ENCODE measurements around the gene TFIP11.

Gene TFIP11

DNA sequence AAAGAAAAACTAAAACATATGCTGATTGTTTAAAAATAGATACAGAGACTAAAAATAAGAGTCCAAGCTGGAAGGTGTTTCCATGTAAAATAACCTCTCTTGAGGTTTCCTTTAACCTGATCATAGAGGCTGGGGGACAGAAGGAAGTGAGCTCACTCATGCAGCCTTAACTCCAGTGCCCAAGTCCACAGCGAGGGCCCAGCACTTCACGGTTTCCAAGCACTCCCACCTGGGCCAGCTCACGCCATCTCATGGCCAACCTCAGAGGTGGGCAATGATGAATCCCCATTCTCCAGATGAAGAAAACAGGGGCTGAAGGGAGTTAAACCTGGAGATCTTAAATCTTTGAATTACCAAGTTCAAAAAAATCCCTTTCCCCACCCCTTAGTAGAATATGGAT, 14.9 kb upstream of the TFIP11 start:
- no peak overlapping the region for H3K18ac ChIP-seq (ENCODE audit: low read length)
- no peak overlapping the region for H3K4me3 ChIP-seq (ENCODE audit: low read length in 2 of 2)
- no peak for DNase-seq (ENCODE audit: low spot score)
- H3K9ac ChIP-seq (ENCODE audit: low read depth, low read length, poor library complexity) = no peak overlapping the region
- H3K4me2 ChIP-seq (ENCODE audit: insufficient read depth, low read length, poor library complexity, severe bottlenecking) = no peak overlapping the region
- WGBS, 2 donors (ENCODE audit: extremely low coverage in 2 of 2, insufficient read length in 2 of 2, insufficient replicate concordance in 1 of 2) = no CpG with 5 or more reads among the region's 3 CpGs
- H3K4ac ChIP-seq (ENCODE audit: low read length) = no peak overlapping the region
- no peaks in the 10 kb centered on the region for H3K27me3 ChIP-seq (ENCODE audit: control insufficient read depth in 3 of 3, insufficient read depth in 3 of 3, low read depth in 1 of 3, low read length in 3 of 3)
- H2AFZ ChIP-seq (ENCODE audit: low read length) = no peak overlapping the region
- no peak overlapping the region for H3K27ac ChIP-seq (replicated peaks; ENCODE audit: low read length)
- H4K91ac ChIP-seq (ENCODE audit: low read depth, low read length, poor library complexity) = no peak overlapping the region
- H3K23ac ChIP-seq (ENCODE audit: low read depth, low read length, poor library complexity) = no peak overlapping the region
- no peak overlapping the region for H2BK5ac ChIP-seq (ENCODE audit: low read length)
- no peak overlapping the region for H2BK12ac ChIP-seq (ENCODE audit: low read length)
- H2BK15ac ChIP-seq (ENCODE audit: low read length) = no peak overlapping the region
- H3K36me3 ChIP-seq (replicated peaks in 1 of 2; ENCODE audit: control insufficient read depth in 2 of 2, insufficient read depth in 2 of 2, low read length in 2 of 2) = peaks cover 6 to 89% of the 10 kb centered on the region in 2 donors
- H3K14ac ChIP-seq (ENCODE audit: low read length) = no peak overlapping the region
- H3K4me1 ChIP-seq (ENCODE audit: control insufficient read depth in 2 of 2, insufficient read depth in 1 of 2, low read depth in 1 of 2, low read length in 2 of 2) = no peaks in the 10 kb centered on the region
- no peaks in the 10 kb centered on the region for H3K9me3 ChIP-seq (replicated peaks in 1 of 2; ENCODE audit: control insufficient read depth in 2 of 2, insufficient read depth in 1 of 2, low read depth in 1 of 2, low read length in 2 of 2)
- H4K8ac ChIP-seq (ENCODE audit: low read depth, low read length) = no peak overlapping the region
- no peaks in the 10 kb centered on the region for H3K79me1 ChIP-seq (ENCODE audit: low read depth, low read length)
- no peak overlapping the region for H2BK120ac ChIP-seq (ENCODE audit: low read depth, low read length)
- H2AK5ac ChIP-seq (ENCODE audit: low read depth, low read length) = no peak overlapping the region

DNA sequence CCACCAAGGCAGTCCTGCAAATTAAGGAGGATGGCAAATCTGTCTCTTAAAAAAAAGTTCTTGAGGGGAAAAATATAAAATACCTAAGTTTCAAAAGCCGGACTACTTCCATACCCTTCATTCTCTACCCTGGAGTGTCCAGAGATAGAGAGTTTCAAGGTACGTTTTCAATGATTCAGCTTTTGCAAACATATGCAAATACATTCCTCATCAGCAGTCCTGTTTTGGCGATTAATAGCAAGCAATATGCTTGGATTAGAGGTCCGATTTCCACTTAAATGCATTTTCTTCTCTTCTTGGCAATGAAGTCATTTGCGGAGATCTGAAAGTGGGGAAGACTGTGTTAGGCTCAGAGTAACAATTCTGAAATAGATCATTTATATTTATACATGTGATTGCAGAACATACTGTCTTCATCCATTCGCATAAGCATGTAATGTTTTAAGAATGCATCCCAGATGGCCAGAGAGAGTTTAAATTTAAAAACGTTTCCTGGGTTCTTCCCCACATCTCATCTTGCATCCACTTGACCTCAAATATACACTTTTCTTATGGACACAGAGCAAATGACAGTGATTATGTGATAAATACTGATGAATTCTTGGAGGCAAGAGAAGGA, 13.8 kb upstream of the TFIP11 start:
- H2BK5ac ChIP-seq (ENCODE audit: low read length) = no peak overlapping the region
- no peaks in the 10 kb centered on the region for H3K79me1 ChIP-seq (ENCODE audit: low read depth, low read length)
- no peak overlapping the region for H2BK12ac ChIP-seq (ENCODE audit: low read length)
- H3K23ac ChIP-seq (ENCODE audit: low read depth, low read length, poor library complexity) = no peak overlapping the region
- H3K27ac ChIP-seq (replicated peaks; ENCODE audit: low read length) = no peak overlapping the region
- no CpG with 5 or more reads among the region's 7 CpGs for WGBS, 2 donors (ENCODE audit: extremely low coverage in 2 of 2, insufficient read length in 2 of 2, insufficient replicate concordance in 1 of 2)
- H2BK15ac ChIP-seq (ENCODE audit: low read length) = no peak overlapping the region
- no peak overlapping the region for H3K18ac ChIP-seq (ENCODE audit: low read length)
- no peaks in the 10 kb centered on the region for H3K27me3 ChIP-seq (ENCODE audit: control insufficient read depth in 3 of 3, insufficient read depth in 3 of 3, low read depth in 1 of 3, low read length in 3 of 3)
- no peak overlapping the region for H4K8ac ChIP-seq (ENCODE audit: low read depth, low read length)
- H3K36me3 ChIP-seq (replicated peaks in 1 of 2; ENCODE audit: control insufficient read depth in 2 of 2, insufficient read depth in 2 of 2, low read length in 2 of 2) = peaks cover 3 to 83% of the 10 kb centered on the region in 2 donors
- no peak overlapping the region for H2AFZ ChIP-seq (ENCODE audit: low read length)
- H3K4me1 ChIP-seq (ENCODE audit: control insufficient read depth in 2 of 2, insufficient read depth in 1 of 2, low read depth in 1 of 2, low read length in 2 of 2) = no peaks in the 10 kb centered on the region
- DNase-seq (ENCODE audit: low spot score) = no peak
- H2BK120ac ChIP-seq (ENCODE audit: low read depth, low read length) = no peak overlapping the region
- no peak overlapping the region for H3K4ac ChIP-seq (ENCODE audit: low read length)
- no peak overlapping the region for H4K91ac ChIP-seq (ENCODE audit: low read depth, low read length, poor library complexity)
- no peak overlapping the region for H3K4me3 ChIP-seq (ENCODE audit: low read length in 2 of 2)
- no peak overlapping the region for H3K9ac ChIP-seq (ENCODE audit: low read depth, low read length, poor library complexity)
- H3K14ac ChIP-seq (ENCODE audit: low read length) = no peak overlapping the region
- no peaks in the 10 kb centered on the region for H3K9me3 ChIP-seq (replicated peaks in 1 of 2; ENCODE audit: control insufficient read depth in 2 of 2, insufficient read depth in 1 of 2, low read depth in 1 of 2, low read length in 2 of 2)
- H2AK5ac ChIP-seq (ENCODE audit: low read depth, low read length) = no peak overlapping the region
- no peak overlapping the region for H3K4me2 ChIP-seq (ENCODE audit: insufficient read depth, low read length, poor library complexity, severe bottlenecking)

DNA sequence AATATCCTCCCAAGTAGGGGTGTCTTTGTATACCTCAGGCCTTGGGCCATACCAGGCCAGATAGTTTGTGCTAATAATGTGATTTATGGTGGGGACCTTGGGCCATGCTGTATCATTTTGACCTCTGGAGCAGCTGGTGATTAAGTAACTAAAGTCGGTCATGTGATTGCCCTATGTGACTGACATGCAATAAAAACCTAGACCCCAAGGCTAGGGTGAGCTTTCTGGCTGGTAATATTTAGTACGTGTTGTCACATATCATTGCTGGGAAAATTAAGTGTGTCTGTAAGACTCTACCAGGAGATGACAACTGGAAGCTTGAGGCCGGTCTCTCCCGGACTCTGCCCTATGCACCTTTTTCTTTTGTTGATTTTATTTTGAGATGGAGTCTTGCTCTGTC, 12.6 kb upstream of the TFIP11 start:
- Histone ChIP-seq H3K27ac (replicated peaks; ENCODE audit: low read length) (no peak overlapping the region), H2BK120ac (ENCODE audit: low read depth, low read length) (no peak overlapping the region)
- DNase-seq (ENCODE audit: low spot score) = no peak

DNA sequence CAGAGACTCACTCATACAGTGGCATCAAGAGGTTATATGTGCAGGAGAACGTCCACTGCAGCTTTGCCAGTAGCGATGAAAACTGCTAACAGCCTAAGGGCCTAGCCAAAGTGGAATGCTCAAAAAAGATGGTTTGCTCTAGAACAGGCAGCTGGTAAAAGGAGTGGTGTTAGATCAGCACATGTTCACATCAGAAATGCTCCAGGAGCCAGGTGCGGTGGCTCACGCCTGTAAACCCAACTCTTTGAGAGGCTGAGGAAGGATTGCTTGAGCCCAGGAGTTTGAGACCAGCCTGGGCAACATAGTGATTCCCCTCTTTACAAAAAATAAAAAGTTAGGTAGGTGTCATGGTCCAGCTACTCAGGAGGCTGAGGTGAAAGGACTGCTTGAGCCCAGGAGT, 10.3 kb upstream of the TFIP11 start:
- H3K23ac ChIP-seq (ENCODE audit: low read depth, low read length, poor library complexity) = no peak overlapping the region
- H2AK5ac ChIP-seq (ENCODE audit: low read depth, low read length) = no peak overlapping the region
- no CpG with 5 or more reads among the region's 4 CpGs for WGBS, 2 donors (ENCODE audit: extremely low coverage in 2 of 2, insufficient read length in 2 of 2, insufficient replicate concordance in 1 of 2)
- H3K4ac ChIP-seq (ENCODE audit: low read length) = no peak overlapping the region
- H3K4me1 ChIP-seq (ENCODE audit: control insufficient read depth in 2 of 2, insufficient read depth in 1 of 2, low read depth in 1 of 2, low read length in 2 of 2) = no peaks in the 10 kb centered on the region
- H3K4me3 ChIP-seq (ENCODE audit: low read length in 2 of 2) = no peak overlapping the region
- H2AFZ ChIP-seq (ENCODE audit: low read length) = no peak overlapping the region
- no peak overlapping the region for H3K14ac ChIP-seq (ENCODE audit: low read length)
- H3K36me3 ChIP-seq (replicated peaks in 1 of 2; ENCODE audit: control insufficient read depth in 2 of 2, insufficient read depth in 2 of 2, low read length in 2 of 2) = peaks cover 0 to 53% of the 10 kb centered on the region in 2 donors
- no peak for DNase-seq (ENCODE audit: low spot score)
- H3K4me2 ChIP-seq (ENCODE audit: insufficient read depth, low read length, poor library complexity, severe bottlenecking) = no peak overlapping the region
- H3K9ac ChIP-seq (ENCODE audit: low read depth, low read length, poor library complexity) = no peak overlapping the region
- peaks cover 2% of the 10 kb centered on the region for H3K79me1 ChIP-seq (ENCODE audit: low read depth, low read length)
- H3K27me3 ChIP-seq (ENCODE audit: control insufficient read depth in 3 of 3, insufficient read depth in 3 of 3, low read depth in 1 of 3, low read length in 3 of 3) = no peaks in the 10 kb centered on the region
- H4K8ac ChIP-seq (ENCODE audit: low read depth, low read length) = no peak overlapping the region
- H3K18ac ChIP-seq (ENCODE audit: low read length) = no peak overlapping the region
- no peak overlapping the region for H4K91ac ChIP-seq (ENCODE audit: low read depth, low read length, poor library complexity)
- no peak overlapping the region for H2BK12ac ChIP-seq (ENCODE audit: low read length)
- H3K27ac ChIP-seq (replicated peaks; ENCODE audit: low read length) = no peak overlapping the region
- H2BK120ac ChIP-seq (ENCODE audit: low read depth, low read length) = no peak overlapping the region
- H2BK15ac ChIP-seq (ENCODE audit: low read length) = no peak overlapping the region
- H3K9me3 ChIP-seq (replicated peaks in 1 of 2; ENCODE audit: control insufficient read depth in 2 of 2, insufficient read depth in 1 of 2, low read depth in 1 of 2, low read length in 2 of 2) = no peaks in the 10 kb centered on the region
- no peak overlapping the region for H2BK5ac ChIP-seq (ENCODE audit: low read length)

More for the DNA sequence above, 12.6 kb upstream of the TFIP11 start:
- no peak overlapping the region for H2BK15ac ChIP-seq (ENCODE audit: low read length)
- no peak overlapping the region for H3K9ac ChIP-seq (ENCODE audit: low read depth, low read length, poor library complexity)
- no peak overlapping the region for H3K23ac ChIP-seq (ENCODE audit: low read depth, low read length, poor library complexity)
- peaks cover 1 to 73% of the 10 kb centered on the region in 2 donors for H3K36me3 ChIP-seq (replicated peaks in 1 of 2; ENCODE audit: control insufficient read depth in 2 of 2, insufficient read depth in 2 of 2, low read length in 2 of 2)
- H3K9me3 ChIP-seq (replicated peaks in 1 of 2; ENCODE audit: control insufficient read depth in 2 of 2, insufficient read depth in 1 of 2, low read depth in 1 of 2, low read length in 2 of 2) = no peaks in the 10 kb centered on the region
- no peak overlapping the region for H3K18ac ChIP-seq (ENCODE audit: low read length)
- H4K91ac ChIP-seq (ENCODE audit: low read depth, low read length, poor library complexity) = no peak overlapping the region
- no peaks in the 10 kb centered on the region for H3K79me1 ChIP-seq (ENCODE audit: low read depth, low read length)
- no peaks in the 10 kb centered on the region for H3K27me3 ChIP-seq (ENCODE audit: control insufficient read depth in 3 of 3, insufficient read depth in 3 of 3, low read depth in 1 of 3, low read length in 3 of 3)
- H2AFZ ChIP-seq (ENCODE audit: low read length) = no peak overlapping the region
- H3K4me1 ChIP-seq (ENCODE audit: control insufficient read depth in 2 of 2, insufficient read depth in 1 of 2, low read depth in 1 of 2, low read length in 2 of 2) = no peaks in the 10 kb centered on the region
- no peak overlapping the region for H4K8ac ChIP-seq (ENCODE audit: low read depth, low read length)
- H2BK12ac ChIP-seq (ENCODE audit: low read length) = no peak overlapping the region
- H3K14ac ChIP-seq (ENCODE audit: low read length) = no peak overlapping the region
- WGBS, 2 donors (ENCODE audit: extremely low coverage in 2 of 2, insufficient read length in 2 of 2, insufficient replicate concordance in 1 of 2) = no CpG with 5 or more reads among the region's 4 CpGs
- no peak overlapping the region for H2BK5ac ChIP-seq (ENCODE audit: low read length)
- no peak overlapping the region for H3K4me2 ChIP-seq (ENCODE audit: insufficient read depth, low read length, poor library complexity, severe bottlenecking)
- no peak overlapping the region for H3K4me3 ChIP-seq (ENCODE audit: low read length in 2 of 2)
- no peak overlapping the region for H3K4ac ChIP-seq (ENCODE audit: low read length)
- no peak overlapping the region for H2AK5ac ChIP-seq (ENCODE audit: low read depth, low read length)

Measured in neuronal stem cell (in vitro differentiated cells).